WTC11 (cell line): Measurements from ENCODE around the gene KRT6A. TPM values are rescaled to one million over a fixed set of nuclear protein-coding genes. Genes with fewer than 3 reads are reported as not detected.

Experiments
- ATAC-seq: fragments of 200-7000 bp; cut with Tn5 transposase; 2 replicates; pipeline ENCODE4 v1.10.0; 2021; ENCODE audit warnings: mild to moderate bottlenecking, moderate library complexity
- CTCF ChIA-PET: fragments of 300-600 bp; sonication (Branson Sonifier 250); formaldehyde crosslinking; loops from one replicate; lab custom pipeline; 2021; ENCODE audit warnings: antibody characterized with exemption; lab: Charles Lee
- POLR2A ChIA-PET: fragments of 350-600 bp; sonication (Branson Sonifier 250); formaldehyde crosslinking; loops from one replicate; lab custom pipeline; 2021; ENCODE audit warnings: antibody characterized with exemption; lab: Charles Lee
- DNase-seq: peaks from one replicate; pipeline ENCODE4 v3.0.0; 2021; ENCODE audit warnings: low spot score
- H3K27ac Mint-ChIP-seq: 2 replicates; pipeline ENCODE4 v1.8.0; 2021; ENCODE audit warnings: mixed read lengths
- H3K27me3 Mint-ChIP-seq: 2 replicates; pipeline ENCODE4 v1.8.0; 2021; ENCODE audit warnings: low read depth, mild to moderate bottlenecking, moderate library complexity, mixed read lengths
- H3K36me3 Mint-ChIP-seq: 2 replicates; pipeline ENCODE4 v1.8.0; 2021; ENCODE audit warnings: mixed read lengths
- H3K4me1 Mint-ChIP-seq: 2 replicates; pipeline ENCODE4 v1.8.0; 2022; ENCODE audit warnings: mixed read lengths
- H3K4me3 Mint-ChIP-seq: 2 replicates; pipeline ENCODE4 v1.8.0; 2021; ENCODE audit warnings: mild to moderate bottlenecking, moderate library complexity, mixed read lengths
- H3K9me3 Mint-ChIP-seq: 2 replicates; pipeline ENCODE4 v1.8.0; 2021; ENCODE audit warnings: mixed read lengths
- ATF1 ChIP-seq: sonication (generic); formaldehyde crosslinking; IDR thresholded peaks from 2 replicates; pipeline ENCODE4 v1.8.1; 2023; ENCODE audit warnings: mild to moderate bottlenecking, moderate library complexity, missing genetic modification reagents
- ATF6 ChIP-seq: sonication (generic); formaldehyde crosslinking; IDR thresholded peaks from 2 replicates; pipeline ENCODE4 v1.8.1; 2023; ENCODE audit warnings: mild to moderate bottlenecking, missing genetic modification reagents
- CDX4 ChIP-seq: fragments of 250-450 bp; sonication (Bioruptor Pico); IDR thresholded peaks from 2 replicates; pipeline ENCODE4 v1.9.0; 2021; ENCODE audit warnings: moderate library complexity, mild to moderate bottlenecking, inconsistent platforms, borderline replicate concordance
- CREM ChIP-seq: sonication (generic); formaldehyde crosslinking; IDR thresholded peaks from 2 replicates; pipeline ENCODE4 v1.8.1; 2022; ENCODE audit warnings: mild to moderate bottlenecking, missing genetic modification reagents, moderate library complexity
- EMX1 ChIP-seq: fragments of 250-450 bp; sonication (Bioruptor Pico); IDR thresholded peaks from 2 replicates; pipeline ENCODE4 v1.8.0; 2021; ENCODE audit warnings: mild to moderate bottlenecking
- FOXK1 ChIP-seq: sonication (generic); formaldehyde crosslinking; IDR thresholded peaks from 2 replicates; pipeline ENCODE4 v1.8.0; 2022; ENCODE audit warnings: mild to moderate bottlenecking, moderate library complexity, missing genetic modification reagents
- GRHL2 ChIP-seq: fragments of 250-450 bp; sonication (Bioruptor Pico); IDR thresholded peaks from 2 replicates; pipeline ENCODE4 v1.8.0; 2022; ENCODE audit warnings: mild to moderate bottlenecking, moderate library complexity; ENCODE audit not compliant: insufficient replicate concordance, severe bottlenecking
- HMGA2 ChIP-seq: fragments of 250-450 bp; sonication (Bioruptor Pico); IDR thresholded peaks from 2 replicates; pipeline ENCODE4 v1.4.0; 2021; ENCODE audit warnings: mild to moderate bottlenecking, moderate library complexity
- IRF1 ChIP-seq: sonication (generic); formaldehyde crosslinking; IDR thresholded peaks from 2 replicates; pipeline ENCODE4 v1.8.0; 2023; ENCODE audit warnings: missing genetic modification reagents
- IRF2 ChIP-seq: sonication (generic); formaldehyde crosslinking; IDR thresholded peaks from 2 replicates; pipeline ENCODE4 v1.8.0; 2022; ENCODE audit warnings: low read depth, missing genetic modification reagents, borderline replicate concordance
- JUN ChIP-seq: sonication (generic); formaldehyde crosslinking; IDR thresholded peaks from 2 replicates; pipeline ENCODE4 v1.8.0; 2023; ENCODE audit warnings: mild to moderate bottlenecking, missing genetic modification reagents
- PRRX2 ChIP-seq: fragments of 250-450 bp; sonication (Bioruptor Pico); IDR thresholded peaks from 2 replicates; pipeline ENCODE4 v1.8.0; 2021; ENCODE audit warnings: mild to moderate bottlenecking
- ZBTB21 ChIP-seq: sonication (generic); formaldehyde crosslinking; IDR thresholded peaks from 2 replicates; pipeline ENCODE4 v1.8.1; 2023; ENCODE audit warnings: mild to moderate bottlenecking, missing genetic modification reagents, borderline replicate concordance
- ZNF138 ChIP-seq: sonication (generic); formaldehyde crosslinking; conservative IDR thresholded peaks from 2 replicates; pipeline ENCODE4 v1.8.1; 2022; ENCODE audit warnings: mild to moderate bottlenecking, moderate library complexity, missing genetic modification reagents
- ZNF219 ChIP-seq: sonication (generic); formaldehyde crosslinking; IDR thresholded peaks from 2 replicates; pipeline ENCODE4 v1.8.0; 2023; ENCODE audit warnings: missing genetic modification reagents, mild to moderate bottlenecking, borderline replicate concordance
- ZNF416 ChIP-seq: fragments of 250-450 bp; sonication (Bioruptor Pico); IDR thresholded peaks from 2 replicates; pipeline ENCODE4 v1.9.0; 2021; ENCODE audit warnings: mild to moderate bottlenecking, inconsistent platforms
- total RNA-seq: library from RNA; stranded (reverse); gene quantifications from 3 replicates; pipeline ENCODE4 v1.2.3, GENCODE V29; 2021
- TF ChIP-seq, protein P1 (sequence below): sonication (generic); formaldehyde crosslinking; IDR thresholded peaks from 2 replicates; pipeline ENCODE4 v1.8.1; 2022; ENCODE audit warnings: missing genetic modification reagents, borderline replicate concordance
- TF ChIP-seq, protein P2 (sequence below): sonication (generic); formaldehyde crosslinking; IDR thresholded peaks from 2 replicates; pipeline ENCODE4 v1.8.0; 2023; ENCODE audit warnings: mild to moderate bottlenecking, missing genetic modification reagents
- TF ChIP-seq, protein P3 (sequence below): fragments of 250-450 bp; sonication (Bioruptor Pico); conservative IDR thresholded peaks from 2 replicates; pipeline ENCODE4 v1.9.0; 2021; ENCODE audit warnings: mild to moderate bottlenecking

KRT6A gene
- total RNA-seq, 1 experiment from 2014 or later, result not detected

GRCh38 chr12:52523824-52524223, 30.8 kb upstream of the KRT6A start:
- Mint-ChIP-seq H3K27me3 (no peaks in the 10 kb centered on the region), H3K9me3 (no peaks in the 10 kb centered on the region), H3K36me3 (no peaks in the 10 kb centered on the region), H3K4me3 (no peak overlapping the region), H3K27ac (no peak overlapping the region), H3K4me1 (peaks cover 7% of the 10 kb centered on the region)
- DNase-seq (no peak), ATAC-seq (no peak)
- no peak for TF ChIP-seq ZNF138 (CRISPR knock-in tag)
- TF ChIP-seq ZBTB21 (CRISPR knock-in tag), result no peak
- TF ChIP-seq CREM (CRISPR knock-in tag), result no peak
- no peak for TF ChIP-seq EMX1
- no peak for TF ChIP-seq PRRX2 (CRISPR knock-in tag)
- TF ChIP-seq JUN (CRISPR knock-in tag), result no peak
- TF ChIP-seq, protein P1, sequence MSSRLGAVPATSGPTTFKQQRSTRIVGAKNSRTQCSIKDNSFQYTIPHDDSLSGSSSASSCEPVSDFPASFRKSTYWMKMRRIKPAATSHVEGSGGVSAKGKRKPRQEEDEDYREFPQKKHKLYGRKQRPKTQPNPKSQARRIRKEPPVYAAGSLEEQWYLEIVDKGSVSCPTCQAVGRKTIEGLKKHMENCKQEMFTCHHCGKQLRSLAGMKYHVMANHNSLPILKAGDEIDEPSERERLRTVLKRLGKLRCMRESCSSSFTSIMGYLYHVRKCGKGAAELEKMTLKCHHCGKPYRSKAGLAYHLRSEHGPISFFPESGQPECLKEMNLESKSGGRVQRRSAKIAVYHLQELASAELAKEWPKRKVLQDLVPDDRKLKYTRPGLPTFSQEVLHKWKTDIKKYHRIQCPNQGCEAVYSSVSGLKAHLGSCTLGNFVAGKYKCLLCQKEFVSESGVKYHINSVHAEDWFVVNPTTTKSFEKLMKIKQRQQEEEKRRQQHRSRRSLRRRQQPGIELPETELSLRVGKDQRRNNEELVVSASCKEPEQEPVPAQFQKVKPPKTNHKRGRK (CRISPR knock-in tag), result no peak
- TF ChIP-seq GRHL2 (CRISPR knock-in tag), result no peak
- no peak for TF ChIP-seq CDX4 (CRISPR knock-in tag)
- TF ChIP-seq IRF1, result no peak
- TF ChIP-seq, protein P2, sequence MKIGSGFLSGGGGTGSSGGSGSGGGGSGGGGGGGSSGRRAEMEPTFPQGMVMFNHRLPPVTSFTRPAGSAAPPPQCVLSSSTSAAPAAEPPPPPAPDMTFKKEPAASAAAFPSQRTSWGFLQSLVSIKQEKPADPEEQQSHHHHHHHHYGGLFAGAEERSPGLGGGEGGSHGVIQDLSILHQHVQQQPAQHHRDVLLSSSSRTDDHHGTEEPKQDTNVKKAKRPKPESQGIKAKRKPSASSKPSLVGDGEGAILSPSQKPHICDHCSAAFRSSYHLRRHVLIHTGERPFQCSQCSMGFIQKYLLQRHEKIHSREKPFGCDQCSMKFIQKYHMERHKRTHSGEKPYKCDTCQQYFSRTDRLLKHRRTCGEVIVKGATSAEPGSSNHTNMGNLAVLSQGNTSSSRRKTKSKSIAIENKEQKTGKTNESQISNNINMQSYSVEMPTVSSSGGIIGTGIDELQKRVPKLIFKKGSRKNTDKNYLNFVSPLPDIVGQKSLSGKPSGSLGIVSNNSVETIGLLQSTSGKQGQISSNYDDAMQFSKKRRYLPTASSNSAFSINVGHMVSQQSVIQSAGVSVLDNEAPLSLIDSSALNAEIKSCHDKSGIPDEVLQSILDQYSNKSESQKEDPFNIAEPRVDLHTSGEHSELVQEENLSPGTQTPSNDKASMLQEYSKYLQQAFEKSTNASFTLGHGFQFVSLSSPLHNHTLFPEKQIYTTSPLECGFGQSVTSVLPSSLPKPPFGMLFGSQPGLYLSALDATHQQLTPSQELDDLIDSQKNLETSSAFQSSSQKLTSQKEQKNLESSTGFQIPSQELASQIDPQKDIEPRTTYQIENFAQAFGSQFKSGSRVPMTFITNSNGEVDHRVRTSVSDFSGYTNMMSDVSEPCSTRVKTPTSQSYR (CRISPR knock-in tag), result no peak
- TF ChIP-seq HMGA2 (CRISPR knock-in tag), result no peak
- TF ChIP-seq FOXK1 (CRISPR knock-in tag), result no peak
- no peak for TF ChIP-seq ZNF219 (CRISPR knock-in tag)
- TF ChIP-seq IRF2 (CRISPR knock-in tag), result no peak
- no peak for TF ChIP-seq ZNF416
- no peak for TF ChIP-seq ATF6 (CRISPR knock-in tag)
- TF ChIP-seq, protein P3, sequence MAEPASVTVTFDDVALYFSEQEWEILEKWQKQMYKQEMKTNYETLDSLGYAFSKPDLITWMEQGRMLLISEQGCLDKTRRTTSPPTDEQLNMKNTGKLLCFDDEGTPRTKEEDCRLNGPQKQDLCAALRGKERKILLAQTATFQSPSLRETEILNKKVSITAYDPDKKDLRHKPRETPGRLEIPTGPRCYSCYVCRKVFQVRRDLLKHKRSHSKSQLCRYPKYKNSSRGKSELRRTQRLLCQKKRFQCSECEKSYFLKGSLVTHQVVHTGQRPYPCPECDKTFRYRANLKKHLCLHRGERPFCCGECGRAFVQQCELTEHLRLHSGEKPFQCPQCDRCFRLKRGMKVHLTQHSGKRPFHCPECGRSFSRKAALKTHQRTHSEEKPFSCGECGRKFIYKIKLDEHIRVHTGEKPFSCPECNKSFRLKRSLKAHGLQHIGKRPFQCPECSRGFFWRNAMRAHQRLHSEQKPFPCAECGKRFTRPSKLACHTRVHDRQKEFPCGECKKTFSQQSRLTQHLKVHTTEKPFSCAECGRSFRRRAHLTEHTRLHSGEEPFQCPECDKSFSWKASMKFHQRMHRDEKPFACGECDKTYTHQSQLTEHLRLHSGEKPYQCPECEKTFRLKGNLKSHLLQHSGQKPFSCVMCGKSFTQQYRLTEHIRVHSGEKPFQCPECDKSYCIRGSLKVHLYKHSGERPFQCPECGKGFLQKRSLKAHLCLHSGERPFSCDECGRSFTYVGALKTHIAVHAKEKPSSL (CRISPR knock-in tag), result no peak
- TF ChIP-seq ATF1 (CRISPR knock-in tag), result no peak
- POLR2A ChIA-PET, result no interaction called here
- CTCF ChIA-PET, result interaction anchor here (1.4 kb wide), 1 partner anchor 128 kb away, joined by 4 read pairs; no protein-coding TSS in a partner anchor
